ENCODE measurements around the gene PAIP2. TPM values are rescaled to one million over a fixed set of nuclear protein-coding genes. Genes with fewer than 3 reads are reported as not detected.

PAIP2 gene
- total RNA-seq, 1 donor from 2014 or later: 77.6 TPM

- DNase-seq (ENCODE audit: low read depth): no peak
- H3K4me3 ChIP-seq (ENCODE audit: low read depth, low read length): no peak overlapping the region
- TF ChIP-seq CTCF (conservative IDR thresholded peaks at IDR 0.05; ENCODE audit: low read depth, low read length): no peak
These were observed 72.3 kb downstream of the PAIP2 start for GRCh38 chr5:139413963-139414362.

GRCh38 chr5:139414581-139415130 is 73.0 kb downstream of the PAIP2 start:
- no peak overlapping the region for H3K4me3 ChIP-seq (ENCODE audit: low read depth, low read length)
- TF ChIP-seq CTCF (conservative IDR thresholded peaks at IDR 0.05; ENCODE audit: low read depth, low read length): no peak
- no peak for DNase-seq (ENCODE audit: low read depth)

GRCh38 chr5:139415221-139415861 is 73.7 kb downstream of the PAIP2 start:
- no peak for DNase-seq (ENCODE audit: low read depth)
- no peak for TF ChIP-seq CTCF (conservative IDR thresholded peaks at IDR 0.05; ENCODE audit: low read depth, low read length)
- no peak overlapping the region for H3K4me3 ChIP-seq (ENCODE audit: low read depth, low read length)

GRCh38 chr5:139415869-139416268 is 74.2 kb downstream of the PAIP2 start:
- H3K4me3 ChIP-seq (ENCODE audit: low read depth, low read length): no peak overlapping the region
- no peak for TF ChIP-seq CTCF (conservative IDR thresholded peaks at IDR 0.05; ENCODE audit: low read depth, low read length)
- no peak for DNase-seq (ENCODE audit: low read depth)

GRCh38 chr5:139416651-139417050 is 75.0 kb downstream of the PAIP2 start:
- no peak for DNase-seq (ENCODE audit: low read depth)
- no peak overlapping the region for H3K4me3 ChIP-seq (ENCODE audit: low read depth, low read length)
- TF ChIP-seq CTCF (conservative IDR thresholded peaks at IDR 0.05; ENCODE audit: low read depth, low read length): no peak

- H3K4me3 ChIP-seq (ENCODE audit: low read depth, low read length): no peak overlapping the region
- no peak for TF ChIP-seq CTCF (conservative IDR thresholded peaks at IDR 0.05; ENCODE audit: low read depth, low read length)
- DNase-seq (ENCODE audit: low read depth): no peak
These were observed 75.6 kb downstream of the PAIP2 start for GRCh38 chr5:139417214-139417613.

- DNase-seq (ENCODE audit: low read depth): no peak
- no peak overlapping the region for H3K4me3 ChIP-seq (ENCODE audit: low read depth, low read length)
- no peak for TF ChIP-seq CTCF (conservative IDR thresholded peaks at IDR 0.05; ENCODE audit: low read depth, low read length)
These were observed 77.1 kb downstream of the PAIP2 start for GRCh38 chr5:139418793-139419192.
